ENCODE results near the gene MBLAC1. TPM values are rescaled to one million over a fixed set of nuclear protein-coding genes. Genes with fewer than 3 reads are reported as not detected.

MBLAC1 gene
- total RNA-seq, 1 donor = 3.5 TPM

GRCh38 chr7:100148559-100149328 is 22.0 kb downstream of the MBLAC1 start, which contains the start of gene LAMTOR4:
LAMTOR4 (plus strand) TSS chr7:100148918; CDS start chr7:100148973, 55 bp downstream.
- DNase-seq (ENCODE audit: low read depth in 2 of 3, low spot score in 2 of 3) = peak; percentile 87 to 98 (median 98)

DNA sequence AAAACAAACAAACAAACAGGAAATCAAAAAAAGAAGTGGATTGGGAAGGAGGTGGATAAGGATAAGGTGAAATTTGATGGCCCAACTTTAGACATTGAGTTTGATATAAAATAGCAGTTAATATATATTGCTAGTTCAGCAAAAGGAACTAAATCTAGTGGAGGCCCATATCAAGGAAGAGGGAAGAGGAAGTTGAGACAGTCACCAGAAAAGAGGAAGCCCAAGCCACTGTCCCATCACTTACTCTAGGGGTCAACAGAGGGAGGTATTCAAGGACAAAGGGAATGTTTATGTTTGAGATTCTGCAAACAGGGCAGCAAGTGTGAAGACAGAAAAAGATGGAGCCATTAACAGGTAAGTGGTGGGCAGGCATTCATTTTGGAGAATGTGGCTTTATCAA is 25.6 kb downstream of the MBLAC1 start:
- DNase-seq (ENCODE audit: low read depth in 2 of 3, low spot score in 2 of 3) = peak in 1 of 3 donors; percentile 37

GRCh38 chr7:100152937-100153666 is 26.3 kb downstream of the MBLAC1 start:
- DNase-seq (ENCODE audit: low read depth in 2 of 3, low spot score in 2 of 3) = no peak

DNA sequence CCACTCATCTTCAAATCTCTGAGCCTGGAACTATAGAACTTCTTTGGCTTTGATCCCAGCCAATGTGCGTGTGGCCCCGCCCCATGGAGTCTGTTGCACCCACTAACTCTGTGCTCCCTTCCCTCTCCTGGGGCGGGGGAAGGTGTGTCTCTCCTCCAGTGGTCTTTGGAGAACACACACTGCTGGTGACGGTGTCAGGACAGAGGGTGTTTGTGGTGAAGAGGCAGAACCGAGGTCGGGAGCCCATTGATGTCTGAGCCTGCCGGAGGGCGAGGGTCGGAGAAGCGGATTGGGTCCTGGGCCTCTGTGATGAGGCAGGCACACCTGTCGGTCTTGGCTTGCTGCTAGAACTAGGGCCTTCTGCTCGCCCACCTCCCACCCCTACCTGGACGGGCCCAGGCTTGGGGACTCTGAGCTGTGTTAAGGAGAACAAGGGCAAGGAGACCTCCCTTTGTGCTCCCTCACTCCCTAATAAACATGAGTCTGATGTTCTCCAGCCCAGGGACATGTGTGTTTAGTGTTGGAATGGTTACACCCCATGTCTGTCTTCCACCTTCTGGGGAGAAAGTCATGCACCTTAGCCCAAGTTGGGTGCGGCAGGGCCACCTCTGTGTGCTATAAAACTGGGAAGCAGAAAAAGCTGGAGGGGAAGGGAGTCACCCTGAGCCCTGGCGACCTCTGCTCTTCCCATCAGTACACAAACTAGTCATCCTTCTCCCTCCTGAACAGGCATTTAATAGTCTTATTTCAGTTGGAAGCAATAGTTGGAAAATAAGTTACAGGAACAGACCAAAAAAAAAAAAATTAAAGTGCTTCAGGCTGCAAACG is 27.2 kb downstream of the MBLAC1 start:
- DNase-seq (ENCODE audit: low read depth in 2 of 3, low spot score in 2 of 3) = no peak

DNA sequence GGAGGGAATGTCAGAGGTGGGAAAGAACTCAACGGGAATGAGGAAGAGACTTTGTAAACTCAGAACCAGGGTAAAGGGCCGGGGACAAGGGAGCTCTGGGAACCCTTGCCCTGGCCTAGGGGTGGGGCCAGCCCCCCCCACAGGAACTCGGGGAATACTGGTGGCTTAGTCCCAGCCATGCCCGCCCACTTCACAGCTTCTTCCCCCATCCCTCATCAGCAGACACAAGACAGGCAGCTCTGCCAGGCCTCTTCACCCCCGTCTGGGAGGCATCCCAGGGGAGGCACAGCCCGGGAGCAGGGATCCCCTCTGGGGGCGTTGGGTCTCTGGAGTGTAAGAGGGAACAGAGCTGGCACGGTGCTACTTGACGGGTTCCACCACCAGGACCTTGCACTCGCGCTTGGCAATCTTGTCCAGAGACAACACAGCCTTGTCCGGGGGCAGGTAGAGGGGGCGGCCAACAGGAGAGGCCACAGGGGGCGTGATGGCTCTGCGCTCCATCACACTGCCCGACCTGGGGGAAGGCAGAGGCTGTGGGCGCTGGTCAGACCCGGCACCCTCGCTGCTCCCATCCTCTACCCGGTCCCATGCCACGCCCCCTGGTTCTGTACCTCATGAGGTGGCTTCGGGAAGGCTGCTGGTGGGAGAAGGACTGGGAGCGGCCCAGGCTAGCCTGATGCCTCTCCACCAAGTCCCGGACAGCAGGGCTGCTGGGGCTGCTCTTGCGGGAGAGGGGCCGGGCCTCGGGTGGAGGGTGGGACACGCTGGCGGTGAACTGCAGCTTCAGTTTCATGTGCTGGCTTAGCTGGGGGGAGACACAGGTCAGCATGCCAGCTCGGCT is 28.1 kb downstream of the MBLAC1 start:
- DNase-seq (ENCODE audit: low read depth in 2 of 3, low spot score in 2 of 3) = no peak

DNA sequence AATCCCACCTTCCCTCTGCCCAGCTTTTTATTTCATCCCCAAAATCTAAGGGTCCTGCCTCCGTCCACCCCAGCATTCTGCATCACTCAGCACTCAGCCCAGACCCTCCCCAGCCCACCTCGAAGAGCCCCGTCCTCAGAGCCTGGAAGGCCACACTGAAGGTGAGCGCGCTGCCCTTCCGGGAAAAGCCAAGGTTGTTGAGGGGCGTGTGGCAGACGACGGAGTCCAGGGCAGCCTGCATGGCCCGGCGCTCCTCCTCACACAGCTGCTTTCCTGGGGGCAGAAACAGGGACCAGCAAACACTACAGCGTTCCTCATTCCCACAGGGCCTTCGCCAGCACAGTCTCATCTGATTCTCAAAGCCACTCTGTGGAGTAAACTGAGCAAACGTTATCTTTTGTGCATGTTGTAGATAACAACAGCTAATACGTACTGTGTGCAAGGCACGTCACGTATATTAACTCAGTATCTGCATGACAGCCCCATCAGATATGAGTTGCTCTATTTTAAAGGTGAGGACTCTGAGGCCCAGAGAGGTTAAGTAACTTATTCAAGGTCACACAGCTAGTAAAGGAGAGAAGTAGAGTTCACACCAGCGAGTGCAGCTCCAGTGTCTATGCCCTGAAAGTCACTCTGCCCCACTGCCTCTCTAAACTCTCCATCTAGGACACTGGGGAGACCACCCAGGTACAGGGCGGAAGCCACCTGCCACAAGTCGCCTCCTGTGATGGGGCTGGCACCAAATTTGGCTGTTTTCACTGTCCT is 29.0 kb downstream of the MBLAC1 start:
- DNase-seq (ENCODE audit: low read depth in 2 of 3, low spot score in 2 of 3) = no peak

- peak in 2 of 3 donors; percentile 43 to 50 for DNase-seq (ENCODE audit: low read depth in 2 of 3, low spot score in 2 of 3)
These were observed 29.7 kb downstream of the MBLAC1 start for GRCh38 chr7:100156331-100157068.

DNA sequence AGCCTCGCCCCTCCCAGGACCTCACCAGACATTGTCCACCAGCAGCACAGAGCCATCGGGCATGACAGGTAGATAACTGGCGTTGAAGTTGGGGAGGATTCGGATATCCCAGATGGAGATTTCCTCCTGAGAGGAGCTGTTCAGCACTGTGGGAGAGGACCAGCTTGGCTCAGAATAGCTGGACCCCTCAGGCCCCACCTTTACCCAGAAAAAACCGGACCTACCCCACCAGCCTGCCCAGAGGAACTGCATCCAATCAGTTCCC is 30.2 kb downstream of the MBLAC1 start:
- no peak for DNase-seq (ENCODE audit: low read depth in 2 of 3, low spot score in 2 of 3)

DNA sequence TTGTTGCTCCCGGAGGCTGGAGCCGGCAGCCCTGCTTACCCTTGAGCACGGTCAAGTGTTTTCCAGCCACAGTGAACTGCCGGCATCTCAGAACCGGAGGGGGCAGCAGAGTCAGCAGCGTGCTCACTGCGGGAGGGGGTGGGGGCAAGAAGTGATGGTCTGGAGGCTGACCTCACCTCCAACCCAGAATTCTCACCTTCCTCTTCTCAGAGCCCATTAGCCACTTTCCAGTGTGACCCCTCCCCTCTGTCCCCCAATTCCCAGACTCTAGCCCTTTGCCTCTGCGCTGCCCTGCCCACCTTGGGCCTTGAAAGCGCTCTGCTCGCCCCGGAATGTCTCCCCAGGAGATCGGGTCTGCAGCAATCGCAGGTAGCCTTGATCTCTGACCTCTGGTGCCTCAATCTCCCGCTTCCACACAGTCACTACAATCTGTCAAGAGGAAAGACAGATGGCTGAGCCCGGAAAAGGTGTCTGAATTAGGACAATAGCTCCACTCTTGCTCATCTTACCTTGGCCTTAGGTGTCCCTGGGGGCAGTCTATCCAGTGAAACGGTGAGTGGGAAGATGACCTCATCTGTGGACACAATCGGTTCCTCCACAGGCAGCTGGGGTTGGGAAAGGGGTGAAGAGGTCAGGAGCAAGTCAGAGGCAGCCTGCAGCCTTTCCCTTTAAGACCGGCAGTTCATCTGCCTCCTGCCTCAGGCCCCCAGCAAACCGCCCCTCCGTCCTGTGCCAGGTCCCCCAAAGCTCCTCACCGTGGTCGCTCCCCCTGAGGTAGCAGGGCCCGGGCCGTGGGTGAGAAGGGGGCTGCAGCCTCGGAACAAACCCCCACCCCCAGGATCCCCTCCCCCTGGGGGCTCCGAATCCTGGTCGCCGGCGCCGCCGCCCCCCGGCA is 30.8 kb downstream of the MBLAC1 start:
- no peak for DNase-seq (ENCODE audit: low read depth in 2 of 3, low spot score in 2 of 3)

- peak; percentile 73 to 86 (median 78) for DNase-seq (ENCODE audit: low read depth in 2 of 3, low spot score in 2 of 3)
These were observed 31.7 kb downstream of the MBLAC1 start, which contains the start of gene TRAPPC14 for GRCh38 chr7:100158229-100159098. TRAPPC14 (minus strand) TSS chr7:100158723; CDS start chr7:100158499, 224 bp downstream.

GRCh38 chr7:100159099-100159623 is 32.4 kb downstream of the MBLAC1 start:
- no peak for DNase-seq (ENCODE audit: low read depth in 2 of 3, low spot score in 2 of 3)

DNA sequence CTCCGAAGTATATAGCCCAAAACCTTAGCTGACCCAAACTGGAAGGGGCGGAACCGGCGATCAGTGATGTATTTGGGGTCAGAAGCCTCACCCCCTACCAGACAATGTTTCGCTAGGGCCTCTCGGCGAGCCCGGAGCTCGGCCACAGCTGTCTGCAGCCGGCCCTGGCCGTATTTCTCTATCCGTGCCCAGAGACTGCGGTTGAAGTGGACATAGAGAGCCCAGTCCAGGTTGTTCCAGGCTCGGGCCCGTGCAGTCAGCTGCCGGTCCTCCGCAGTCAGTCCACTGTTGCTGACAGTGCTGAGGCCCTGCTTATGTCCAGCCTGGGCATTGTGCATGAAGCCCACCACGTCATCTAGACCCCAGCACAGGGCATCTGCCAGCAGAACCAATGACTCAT is 33.3 kb downstream of the MBLAC1 start:
- no peak for DNase-seq (ENCODE audit: low read depth in 2 of 3, low spot score in 2 of 3)

DNA sequence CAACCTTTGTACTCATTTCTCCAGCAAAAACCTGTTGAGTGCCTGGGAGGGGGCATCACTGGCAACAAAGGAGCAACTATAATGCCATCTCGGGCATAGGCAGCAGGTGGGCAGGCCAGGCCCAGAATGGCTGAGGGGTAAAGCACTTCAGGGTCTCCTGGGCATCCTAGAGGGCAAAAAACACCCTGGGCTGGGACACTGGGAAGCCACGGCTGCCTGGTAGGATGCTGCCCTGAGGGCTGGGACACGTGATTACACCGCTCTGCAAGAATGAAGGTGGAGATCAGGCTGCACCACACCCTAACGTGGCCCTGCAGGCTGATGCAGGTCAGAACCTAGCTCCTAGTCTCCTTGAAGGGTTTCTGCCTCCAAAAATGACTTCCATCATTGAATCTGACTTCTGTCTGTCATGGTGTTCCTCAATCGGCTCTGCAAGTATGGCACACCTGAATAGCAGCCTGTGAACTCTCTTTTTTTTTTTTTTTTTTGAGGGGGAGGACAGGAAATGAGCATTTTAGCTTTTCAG is 36.3 kb downstream of the MBLAC1 start:
- DNase-seq (ENCODE audit: low read depth in 2 of 3, low spot score in 2 of 3) = no peak

- no peak for DNase-seq (ENCODE audit: low read depth in 2 of 3, low spot score in 2 of 3)
These were observed 37.1 kb downstream of the MBLAC1 start for GRCh38 chr7:100163871-100164270.

DNA sequence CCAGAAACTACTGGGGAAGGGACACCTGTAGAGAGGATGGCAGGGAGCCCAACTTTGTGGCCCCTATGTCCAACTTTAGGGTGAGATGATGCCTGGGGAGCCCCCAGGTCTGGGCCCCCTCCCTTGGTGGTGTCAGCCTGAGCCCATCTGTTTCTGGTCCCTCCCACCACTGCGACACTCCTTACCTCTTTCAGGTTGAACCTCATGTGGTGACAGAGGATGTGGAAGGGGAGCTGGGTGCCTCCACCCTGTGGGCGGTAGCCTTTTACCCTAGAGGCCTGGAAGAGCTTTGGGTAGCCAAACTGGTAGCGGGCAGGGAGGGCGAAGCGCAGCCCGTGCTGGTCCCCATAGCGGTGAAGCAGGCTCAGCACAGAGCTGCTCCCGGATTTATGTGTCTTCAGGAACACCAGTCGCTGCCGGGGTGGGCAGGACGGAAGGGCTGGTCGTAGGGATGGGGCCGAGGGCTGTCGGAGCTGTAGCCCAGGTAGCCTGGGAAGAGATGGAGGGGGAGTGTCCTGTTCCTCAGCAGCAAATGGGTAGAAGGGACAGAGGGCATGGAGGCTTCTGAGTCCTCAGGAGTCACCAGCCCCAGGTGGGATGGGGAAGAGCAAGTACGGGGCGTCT is 39.7 kb downstream of the MBLAC1 start:
- DNase-seq (ENCODE audit: low read depth in 2 of 3, low spot score in 2 of 3) = no peak

Data from hematopoietic multipotent progenitor cell (in vitro differentiated cells).